ENCODE results near the gene PGC. TPM values are rescaled to one million over a fixed set of nuclear protein-coding genes. Genes with fewer than 3 reads are reported as not detected.

PGC gene
- total and polyA plus RNA-seq, 2 experiments from 2014 or later, result 0.10 TPM; not detected in 1

- Histone ChIP-seq H3K27ac (peak overlapping the region; percentile 55), H3K4me1 (ENCODE audit: low read depth) (peaks cover 55% of the 10 kb centered on the region), H3K27me3 (no peaks in the 10 kb centered on the region), H3K36me3 (no peaks in the 10 kb centered on the region), H3K9me3 (ENCODE audit: low read depth) (no peaks in the 10 kb centered on the region), H3K4me3 (no peak overlapping the region)
- no peak for DNase-seq (ENCODE audit: low read depth in 1 of 2, low spot score in 1 of 2)
- TF ChIP-seq CTCF (IDR thresholded peaks at IDR 0.05; ENCODE audit: low read depth, low read length), result no peak
Observed at GRCh38 chr6:41718828-41719227, 28.4 kb downstream of the PGC start.

DNA sequence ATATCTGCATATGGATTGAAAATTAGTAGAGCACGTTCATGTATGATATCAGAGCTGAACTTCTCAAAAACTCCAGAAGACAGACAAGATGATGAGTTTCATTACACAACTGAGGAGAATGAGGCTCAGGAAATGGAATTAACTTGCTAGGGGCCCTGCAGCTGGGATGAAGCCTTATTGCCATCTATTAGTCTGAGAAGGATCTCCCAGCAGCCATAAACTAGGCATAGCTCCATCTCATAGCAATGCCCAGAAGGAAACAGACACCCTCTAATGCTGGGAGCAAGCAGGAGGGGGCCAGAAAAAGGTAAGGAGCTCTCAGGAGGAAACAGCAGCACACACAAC lies 29.8 kb downstream of the PGC start:
- peak overlapping the region; percentile 86 for H3K27ac ChIP-seq
- H3K4me3 ChIP-seq, result no peak overlapping the region
- H3K27me3 ChIP-seq, result no peaks in the 10 kb centered on the region
- TF ChIP-seq CTCF (IDR thresholded peaks at IDR 0.05; ENCODE audit: low read depth, low read length), result no peak
- no peaks in the 10 kb centered on the region for H3K9me3 ChIP-seq (ENCODE audit: low read depth)
- no peaks in the 10 kb centered on the region for H3K36me3 ChIP-seq
- DNase-seq (ENCODE audit: low read depth in 1 of 2, low spot score in 1 of 2), result no peak
- peaks cover 61% of the 10 kb centered on the region for H3K4me1 ChIP-seq (ENCODE audit: low read depth)

- Histone ChIP-seq H3K27me3 (no peaks in the 10 kb centered on the region), H3K9me3 (ENCODE audit: low read depth) (no peaks in the 10 kb centered on the region), H3K4me1 (ENCODE audit: low read depth) (peaks cover 62% of the 10 kb centered on the region), H3K27ac (peak overlapping the region; percentile 86), H3K36me3 (no peaks in the 10 kb centered on the region), H3K4me3 (no peak overlapping the region)
- no peak for TF ChIP-seq CTCF (IDR thresholded peaks at IDR 0.05; ENCODE audit: low read depth, low read length)
- peak in 1 of 2 donors; percentile 84 for DNase-seq (ENCODE audit: low read depth in 1 of 2, low spot score in 1 of 2)
Observed at GRCh38 chr6:41716516-41717391, 30.4 kb downstream of the PGC start.

DNA sequence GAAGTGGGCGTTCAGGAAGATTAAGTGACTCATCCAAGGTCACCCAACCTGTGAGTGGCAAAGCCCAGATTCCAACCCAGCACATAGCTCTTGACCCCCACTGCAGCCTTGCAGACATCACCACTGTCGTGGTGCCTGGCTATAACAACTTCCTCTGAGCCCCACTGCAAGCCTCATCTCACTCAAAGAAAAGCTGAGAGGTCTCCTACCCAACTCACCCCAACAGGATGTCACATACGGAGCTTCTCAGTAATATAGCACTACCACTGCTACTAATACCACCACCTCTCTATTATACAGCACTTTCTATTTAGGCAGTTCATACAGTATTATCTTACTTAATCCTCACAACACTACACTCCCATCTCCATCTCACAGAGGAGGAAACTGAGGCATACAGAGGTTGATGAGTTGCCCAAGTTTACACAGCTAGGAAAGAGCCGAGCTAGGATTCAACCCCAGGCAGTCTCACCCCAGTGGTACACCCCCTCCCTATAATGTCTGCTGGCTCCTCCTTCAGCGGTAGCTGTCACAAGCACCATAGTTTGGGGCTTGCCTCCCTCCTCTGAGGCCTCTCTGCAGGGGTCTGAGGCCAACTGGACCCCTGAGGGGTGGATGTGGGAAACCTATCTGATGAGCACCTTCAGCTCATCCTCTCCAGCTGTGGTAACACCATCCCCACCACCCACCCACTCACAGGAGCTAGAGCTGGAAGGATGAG lies 31.2 kb downstream of the PGC start:
- Histone ChIP-seq H3K4me1 (ENCODE audit: low read depth) (peaks cover 62% of the 10 kb centered on the region), H3K36me3 (no peaks in the 10 kb centered on the region), H3K27me3 (no peaks in the 10 kb centered on the region), H3K27ac (peak overlapping the region; percentile 86), H3K4me3 (no peak overlapping the region), H3K9me3 (ENCODE audit: low read depth) (no peaks in the 10 kb centered on the region)
- no peak for DNase-seq (ENCODE audit: low read depth in 1 of 2, low spot score in 1 of 2)
- TF ChIP-seq CTCF (IDR thresholded peaks at IDR 0.05; ENCODE audit: low read depth, low read length), result no peak

- TF ChIP-seq CTCF (IDR thresholded peaks at IDR 0.05; ENCODE audit: low read depth, low read length), result no peak
- DNase-seq (ENCODE audit: low read depth in 1 of 2, low spot score in 1 of 2), result no peak
Observed at GRCh38 chr6:41714556-41715273, 32.5 kb downstream of the PGC start.

More at GRCh38 chr6:41714556-41715273, 32.5 kb downstream of the PGC start:
- H3K27ac ChIP-seq, result peak overlapping the region; percentile 36
- H3K4me3 ChIP-seq, result no peak overlapping the region
- peaks cover 55% of the 10 kb centered on the region for H3K4me1 ChIP-seq (ENCODE audit: low read depth)
- H3K36me3 ChIP-seq, result no peaks in the 10 kb centered on the region
- no peaks in the 10 kb centered on the region for H3K9me3 ChIP-seq (ENCODE audit: low read depth)
- H3K27me3 ChIP-seq, result no peaks in the 10 kb centered on the region

Data from cardiac muscle cell (in vitro differentiated cells and primary cell).